ENCODE measurements around the gene CADPS. TPM values are rescaled to one million over a fixed set of nuclear protein-coding genes. Genes with fewer than 3 reads are reported as not detected.

CADPS gene
- total RNA-seq, 1 donor from 2014 or later, result not detected

DNA sequence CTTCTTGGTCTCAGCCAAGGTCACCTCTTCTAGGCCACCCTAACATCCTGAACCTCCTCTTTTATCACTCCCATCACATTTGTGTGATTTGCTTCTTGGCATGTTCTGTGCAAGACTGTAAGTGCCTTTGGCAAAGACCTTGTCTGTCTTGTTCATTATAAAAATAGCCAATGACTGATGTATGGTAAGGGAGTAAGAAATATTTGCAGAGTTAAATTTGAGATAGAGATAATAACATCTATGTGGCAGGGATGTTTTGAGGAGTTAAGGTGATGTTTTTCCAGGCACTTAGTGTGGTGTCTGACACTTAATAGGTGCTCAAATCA lies 202.3 kb downstream of the CADPS start:
- H3K4me1 ChIP-seq, result no peaks in the 10 kb centered on the region
- intact Hi-C loops (cut with DNase I), result no loop called here
- H3K9me3 ChIP-seq, result no peaks in the 10 kb centered on the region
- H3K27ac ChIP-seq, result no peak overlapping the region
- no peaks in the 10 kb centered on the region for H3K27me3 ChIP-seq
- TF ChIP-seq, protein P1, sequence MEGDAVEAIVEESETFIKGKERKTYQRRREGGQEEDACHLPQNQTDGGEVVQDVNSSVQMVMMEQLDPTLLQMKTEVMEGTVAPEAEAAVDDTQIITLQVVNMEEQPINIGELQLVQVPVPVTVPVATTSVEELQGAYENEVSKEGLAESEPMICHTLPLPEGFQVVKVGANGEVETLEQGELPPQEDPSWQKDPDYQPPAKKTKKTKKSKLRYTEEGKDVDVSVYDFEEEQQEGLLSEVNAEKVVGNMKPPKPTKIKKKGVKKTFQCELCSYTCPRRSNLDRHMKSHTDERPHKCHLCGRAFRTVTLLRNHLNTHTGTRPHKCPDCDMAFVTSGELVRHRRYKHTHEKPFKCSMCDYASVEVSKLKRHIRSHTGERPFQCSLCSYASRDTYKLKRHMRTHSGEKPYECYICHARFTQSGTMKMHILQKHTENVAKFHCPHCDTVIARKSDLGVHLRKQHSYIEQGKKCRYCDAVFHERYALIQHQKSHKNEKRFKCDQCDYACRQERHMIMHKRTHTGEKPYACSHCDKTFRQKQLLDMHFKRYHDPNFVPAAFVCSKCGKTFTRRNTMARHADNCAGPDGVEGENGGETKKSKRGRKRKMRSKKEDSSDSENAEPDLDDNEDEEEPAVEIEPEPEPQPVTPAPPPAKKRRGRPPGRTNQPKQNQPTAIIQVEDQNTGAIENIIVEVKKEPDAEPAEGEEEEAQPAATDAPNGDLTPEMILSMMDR (IDR thresholded peaks at IDR 0.05), result no peak
- no peaks in the 10 kb centered on the region for H3K36me3 ChIP-seq
- no peak for DNase-seq (ENCODE audit: low spot score in 2 of 2)
- no peak overlapping the region for H3K4me3 ChIP-seq

DNA sequence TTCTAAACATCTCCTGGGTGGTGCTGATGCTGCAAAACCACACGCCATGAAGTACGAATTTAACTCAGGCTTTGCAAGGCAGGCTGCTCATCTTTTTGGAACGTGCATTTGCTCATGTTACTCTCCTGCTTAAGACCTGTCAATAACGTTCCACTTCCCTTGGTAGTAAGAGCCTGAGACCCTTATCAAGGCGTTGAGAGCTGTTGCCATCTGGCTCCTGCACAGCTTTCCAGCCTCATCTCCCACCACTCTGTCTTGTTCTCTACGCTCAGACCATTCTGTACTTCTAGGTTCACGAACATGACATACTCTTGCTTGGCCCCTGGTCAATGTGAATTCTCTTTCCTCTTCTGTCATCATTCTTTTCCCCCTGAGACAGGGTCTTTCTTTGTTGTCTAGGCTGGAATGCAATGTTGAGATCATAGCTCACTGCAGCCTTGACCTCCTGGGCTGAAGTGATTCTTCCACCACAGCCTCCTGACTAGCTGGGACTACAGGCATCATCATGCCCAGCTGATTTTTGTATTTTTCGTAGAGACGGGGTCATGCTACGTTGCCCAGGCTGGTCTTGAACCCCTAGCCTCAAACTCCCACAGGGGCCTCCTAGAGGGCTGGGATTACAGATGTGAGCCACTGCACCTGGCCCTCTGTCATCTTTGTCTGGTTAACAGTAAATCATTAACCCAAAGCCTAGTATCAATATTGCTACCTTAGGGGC lies 202.8 kb downstream of the CADPS start:
- intact Hi-C loops (cut with DNase I), result no loop called here
- Histone ChIP-seq H3K36me3 (no peaks in the 10 kb centered on the region), H3K27ac (no peak overlapping the region), H3K9me3 (no peaks in the 10 kb centered on the region), H3K27me3 (no peaks in the 10 kb centered on the region), H3K4me3 (no peak overlapping the region), H3K4me1 (no peaks in the 10 kb centered on the region)
- TF ChIP-seq, protein P1 (IDR thresholded peaks at IDR 0.05), result no peak
- DNase-seq (ENCODE audit: low spot score in 2 of 2), result no peak

DNA sequence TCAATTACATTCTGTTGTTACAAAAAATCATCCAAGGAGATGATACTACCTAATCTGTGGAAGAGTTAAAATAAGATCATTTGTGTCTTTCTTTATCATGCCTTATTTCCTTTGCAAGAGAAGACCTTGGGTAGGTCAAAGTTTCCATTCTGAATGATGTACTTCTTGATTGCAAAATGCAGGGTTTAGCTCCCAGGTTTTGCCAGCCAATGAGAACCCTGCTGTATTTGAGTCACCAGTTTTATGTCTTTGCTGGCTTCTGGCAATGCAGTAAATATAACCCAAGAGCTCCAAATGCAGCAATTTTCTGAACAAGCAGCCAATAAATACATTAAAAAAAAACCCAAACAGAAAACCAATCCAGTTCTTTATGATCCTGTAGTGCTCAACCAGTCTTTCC lies 204.9 kb downstream of the CADPS start:
- intact Hi-C loops (cut with DNase I), result no loop called here
- Histone ChIP-seq H3K4me1 (no peaks in the 10 kb centered on the region), H3K27me3 (no peaks in the 10 kb centered on the region), H3K9me3 (no peaks in the 10 kb centered on the region), H3K36me3 (no peaks in the 10 kb centered on the region), H3K4me3 (no peak overlapping the region), H3K27ac (no peak overlapping the region)
- no peak for DNase-seq (ENCODE audit: low spot score in 2 of 2)
- TF ChIP-seq, protein P1 (IDR thresholded peaks at IDR 0.05), result no peak

DNA sequence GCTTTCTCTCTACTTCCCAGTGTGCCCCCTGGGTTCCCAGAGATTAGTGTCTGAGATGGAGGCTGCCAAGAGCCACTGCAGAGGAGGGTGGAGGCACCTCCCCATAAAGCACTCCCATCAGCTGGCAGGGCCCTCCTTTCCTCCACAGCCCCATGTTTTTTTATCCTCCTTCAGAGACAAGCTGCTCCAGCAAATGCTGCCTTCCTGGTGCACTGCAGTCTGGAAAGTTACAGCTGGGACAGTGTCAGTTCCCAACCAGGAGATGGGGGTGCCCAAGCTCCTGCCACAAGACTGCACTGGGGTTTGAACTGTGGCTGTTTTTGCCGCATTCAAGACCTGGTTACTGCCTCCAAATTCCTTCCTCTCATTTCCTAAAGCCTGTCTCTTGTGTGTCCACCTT lies 206.1 kb downstream of the CADPS start:
- no peak for DNase-seq (ENCODE audit: low spot score in 2 of 2)
- H3K4me1 ChIP-seq, result no peaks in the 10 kb centered on the region
- TF ChIP-seq, protein P1 (IDR thresholded peaks at IDR 0.05), result no peak
- no peaks in the 10 kb centered on the region for H3K27me3 ChIP-seq
- H3K36me3 ChIP-seq, result no peaks in the 10 kb centered on the region
- intact Hi-C loops (cut with DNase I), result no loop called here
- no peaks in the 10 kb centered on the region for H3K9me3 ChIP-seq
- no peak overlapping the region for H3K27ac ChIP-seq
- no peak overlapping the region for H3K4me3 ChIP-seq

DNA sequence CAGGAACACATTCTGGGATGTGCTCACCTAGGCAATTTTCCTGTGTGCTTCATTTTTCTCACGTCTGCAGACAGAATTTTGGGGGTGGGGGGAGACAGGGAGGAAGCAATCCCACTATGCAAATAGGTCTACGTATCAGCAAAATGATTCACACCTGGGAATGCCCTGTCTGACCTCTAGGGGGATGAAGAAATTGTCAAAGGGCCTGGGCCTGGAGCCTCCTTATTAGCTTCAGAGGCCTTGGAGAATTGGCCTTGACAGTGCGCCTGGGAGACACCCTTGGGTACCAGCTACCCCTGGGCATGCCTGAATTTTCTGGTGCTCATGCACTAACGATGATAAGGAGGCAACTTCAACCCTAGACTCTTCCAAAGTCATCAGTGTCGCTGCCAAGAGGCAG lies 207.5 kb downstream of the CADPS start:
- Histone ChIP-seq H3K4me3 (no peak overlapping the region), H3K9me3 (no peaks in the 10 kb centered on the region), H3K27ac (no peak overlapping the region), H3K36me3 (no peaks in the 10 kb centered on the region), H3K4me1 (no peaks in the 10 kb centered on the region), H3K27me3 (no peaks in the 10 kb centered on the region)
- TF ChIP-seq, protein P1 (IDR thresholded peaks at IDR 0.05), result no peak
- no peak for DNase-seq (ENCODE audit: low spot score in 2 of 2)
- intact Hi-C loops (cut with DNase I), result no loop called here
